ENCODE results near the gene KRTAP10-12.

GRCh38 chr21:44696572-44696971, 400 bp upstream of the KRTAP10-12 start:
- TF ChIP-seq CTCF (IDR thresholded peaks at IDR 0.05) (no peak), POLR2A (IDR thresholded peaks at IDR 0.05) (no peak)

Data from heart left ventricle (tissue), 13 donors.